H1 (cell line): Measurements from ENCODE around the gene CUL9. TPM values are rescaled to one million over a fixed set of nuclear protein-coding genes. Genes with fewer than 3 reads are reported as not detected.

Experiments used
- KDM4A ChIP-seq: IDR thresholded peaks from one replicate; pipeline ENCODE4 v1.7.1; 2012; ENCODE audit warnings: low read depth, mild to moderate bottlenecking, moderate library complexity, low read length, inconsistent platforms; ENCODE audit not compliant: severe bottlenecking
- SIN3A ChIP-seq, 2 experiments: IDR thresholded peaks in 1 of 2; conservative IDR thresholded peaks in 1 of 2; 2 replicates each; pipeline ENCODE4 v1.6.1; 2011 to 2012; ENCODE audit warnings: low read length in 2 of 2, improper control_type of control experiment in 1 of 2, low read depth in 1 of 2, mild to moderate bottlenecking in 1 of 2
- polyA plus RNA-seq, 7 experiments: library from polyadenylated mRNA; depleted of rRNA in 3 of 7; stranded (reverse) in 5 of 7; unstranded in 2 of 7; fragments of >200 nt in 5 of 7; fragments of 200-250 nt in 2 of 7; gene quantifications; 1 replicate in 5 of 7; 2 replicates in 1 of 7; 4 replicates in 1 of 7; pipeline versions ENCODE4 v1.2.1 to v1.2.3, GENCODE V29; 2011 to 2013; ENCODE audit warnings: missing spikeins in 2 of 7, mixed read lengths in 2 of 7
- total RNA-seq: library from RNA; stranded (reverse); fragmentation: NEBNext Ultra II Directional; extraction: Animal tissue kit (Norgen Biotek cat#: 25700); gene quantifications from 2 replicates; pipeline ENCODE4 v1.2.1, GENCODE V29; 2021

CUL9 gene
- total and polyA plus RNA-seq, 2 of the 8 experiments (the other 6 are each of a cell fraction or from before 2014, with no cell fraction given): 7.7 to 9.8 TPM

- TF ChIP-seq KDM4A (no peak), SIN3A (conservative IDR thresholded peaks at IDR 0.05 in 1 of 2, IDR thresholded peaks at IDR 0.05 in 1 of 2; ENCODE audit: low read depth in 1 of 2, low read length in 2 of 2) (no peak)
These were observed 80.2 kb downstream of the CUL9 start (continued) for GRCh38 chr6:43262000-43262779.
